Lower lobe of right lung (tissue), 2 donors: ENCODE measurements around the gene SH3BP1. TPM values are rescaled to one million over a fixed set of nuclear protein-coding genes. Genes with fewer than 3 reads are reported as not detected.

ENCODE experiments used
- ATAC-seq, 2 donors: fragments of 200-7000 bp; cut with Tn5 transposase; one replicate each; pipeline ENCODE4 v1.9.1; 2020 to 2022; ENCODE audit warnings: mild to moderate bottlenecking in 2 of 2, moderate library complexity in 2 of 2
- DNase-seq: peaks from one replicate; pipeline ENCODE4 v3.0.0-alpha.2; 2020
- H3K27ac ChIP-seq: fragments of 200-600 bp; one replicate; pipeline ENCODE4 v1.8.0; 2022
- H3K27me3 ChIP-seq: fragments of 200-600 bp; one replicate; pipeline ENCODE4 v1.8.0; 2022; ENCODE audit warnings: low read depth
- H3K36me3 ChIP-seq: fragments of 200-600 bp; one replicate; pipeline ENCODE4 v1.8.0; 2022; ENCODE audit warnings: mild to moderate bottlenecking
- H3K4me1 ChIP-seq: fragments of 200-600 bp; one replicate; pipeline ENCODE4 v1.8.0; 2022
- H3K4me3 ChIP-seq: fragments of 200-600 bp; one replicate; pipeline ENCODE4 v1.8.0; 2022; ENCODE audit warnings: mild to moderate bottlenecking
- H3K9me3 ChIP-seq: fragments of 200-600 bp; one replicate; pipeline ENCODE4 v1.8.0; 2022
- CTCF ChIP-seq: fragments of 200-600 bp; IDR thresholded peaks from one replicate; pipeline ENCODE4 v1.8.0; 2022; ENCODE audit warnings: antibody characterized with exemption, mild to moderate bottlenecking
- intact Hi-C: fragments of 100-400 bp; cut with DNase I; formaldehyde crosslinking; loops from one replicate; pipeline ENCODE4 v1.11.0; 2022
- total RNA-seq: library from RNA; stranded (reverse); fragmentation: NEBNext Ultra II Directional; extraction: Animal tissue kit (Norgen Biotek cat#: 25700); gene quantifications from one replicate; pipeline ENCODE4 v1.2.1, GENCODE V29; 2021
- donor health status: DM: no; HTN: yes; CAD: no; lungs with severe emphysema.

SH3BP1 gene
- total RNA-seq, 1 donor from 2014 or later: 34.8 TPM

GRCh38 chr22:37619991-37620390 is 19.5 kb upstream of the SH3BP1 start:
- H3K27me3 ChIP-seq: no peaks in the 10 kb centered on the region
- H3K4me3 ChIP-seq: no peak overlapping the region
- no peak for ATAC-seq
- peaks cover 9% of the 10 kb centered on the region for H3K4me1 ChIP-seq
- DNase-seq: no peak
- no peak overlapping the region for H3K27ac ChIP-seq
- intact Hi-C loops: no loop called here
- peaks cover 82% of the 10 kb centered on the region for H3K36me3 ChIP-seq
- TF ChIP-seq CTCF: no peak
- no peaks in the 10 kb centered on the region for H3K9me3 ChIP-seq

DNA sequence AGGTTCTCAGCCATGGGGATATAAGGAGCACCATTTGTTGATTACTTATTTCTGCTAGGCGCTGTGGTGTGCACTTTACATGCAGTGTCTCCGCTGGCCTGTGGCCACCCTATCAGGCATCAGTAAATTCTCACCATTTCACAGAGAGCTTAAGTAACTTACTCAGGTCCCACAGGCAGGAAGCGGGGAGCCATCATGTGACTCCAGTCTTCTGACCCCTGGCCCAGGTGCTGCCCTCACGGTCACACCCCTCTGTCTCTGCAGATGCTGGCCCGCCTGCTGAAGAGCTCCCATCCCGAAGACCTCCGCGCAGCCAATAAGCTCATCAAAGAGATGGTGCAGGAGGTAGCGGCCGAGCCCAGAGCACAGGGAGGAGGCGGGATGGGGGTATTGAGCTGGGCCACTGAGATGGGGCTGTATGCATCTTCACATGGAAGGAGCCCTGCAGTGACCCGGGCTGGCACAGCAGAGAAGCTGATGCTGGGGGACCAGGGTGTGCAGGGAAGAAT is 18.1 kb upstream of the SH3BP1 start:
- intact Hi-C loops: no loop called here

GRCh38 chr22:37623075-37624016 is 16.1 kb upstream of the SH3BP1 start:
- peak; percentile 83 for DNase-seq
- Histone ChIP-seq H3K27ac (no peak overlapping the region), H3K27me3 (no peaks in the 10 kb centered on the region), H3K9me3 (no peaks in the 10 kb centered on the region), H3K4me1 (peaks cover 41% of the 10 kb centered on the region), H3K36me3 (peaks cover 69% of the 10 kb centered on the region), H3K4me3 (no peak overlapping the region)
- peak; percentile 68 to 84 for ATAC-seq
- intact Hi-C loops: no loop called here
- TF ChIP-seq CTCF: peak; percentile 86

More for the DNA sequence above, 18.1 kb upstream of the SH3BP1 start:
- H3K27ac ChIP-seq: no peak overlapping the region
- ATAC-seq (no peak), DNase-seq (no peak)
- peaks cover 81% of the 10 kb centered on the region for H3K36me3 ChIP-seq
- no peaks in the 10 kb centered on the region for H3K9me3 ChIP-seq
- TF ChIP-seq CTCF: no peak
- H3K4me1 ChIP-seq: peaks cover 24% of the 10 kb centered on the region
- no peak overlapping the region for H3K4me3 ChIP-seq
- no peaks in the 10 kb centered on the region for H3K27me3 ChIP-seq

GRCh38 chr22:37624017-37624365 is 15.5 kb upstream of the SH3BP1 start:
- no peak for TF ChIP-seq CTCF
- intact Hi-C loops: no loop called here
- DNase-seq (peak; percentile 75), ATAC-seq (peak; percentile 45 to 55)
- no peaks in the 10 kb centered on the region for H3K27me3 ChIP-seq
- H3K9me3 ChIP-seq: no peaks in the 10 kb centered on the region
- no peak overlapping the region for H3K27ac ChIP-seq
- peaks cover 69% of the 10 kb centered on the region for H3K36me3 ChIP-seq
- H3K4me3 ChIP-seq: no peak overlapping the region
- peaks cover 41% of the 10 kb centered on the region for H3K4me1 ChIP-seq

DNA sequence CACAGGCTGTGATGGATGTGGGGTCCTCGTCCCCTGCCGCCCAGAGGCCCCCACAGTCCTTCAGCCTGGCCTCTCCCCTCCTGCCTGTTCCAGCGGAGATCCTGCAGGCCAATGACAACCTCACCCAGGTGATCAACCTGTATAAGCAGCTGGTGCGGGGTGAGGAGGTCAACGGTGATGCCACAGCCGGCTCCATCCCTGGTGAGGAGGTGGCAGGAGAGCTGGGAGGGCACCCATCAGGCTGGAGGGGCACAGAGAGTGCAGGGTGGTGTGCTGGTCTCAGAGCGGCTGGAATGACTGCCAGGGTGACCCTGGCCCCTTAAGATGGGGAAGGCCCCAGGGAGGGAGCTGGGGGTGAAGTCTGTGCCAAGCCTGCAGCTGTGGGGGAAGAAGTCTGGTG is 14.6 kb upstream of the SH3BP1 start:
- no peak overlapping the region for H3K27ac ChIP-seq
- no peak for TF ChIP-seq CTCF
- ATAC-seq: no peak

More for the DNA sequence above, 14.6 kb upstream of the SH3BP1 start:
- H3K9me3 ChIP-seq: no peaks in the 10 kb centered on the region
- intact Hi-C loops: no loop called here
- H3K27me3 ChIP-seq: no peaks in the 10 kb centered on the region
- peaks cover 41% of the 10 kb centered on the region for H3K4me1 ChIP-seq
- no peak for DNase-seq
- H3K36me3 ChIP-seq: peaks cover 69% of the 10 kb centered on the region
- no peak overlapping the region for H3K4me3 ChIP-seq
